Measurements from ENCODE around the gene EXOC2. TPM values are rescaled to one million over a fixed set of nuclear protein-coding genes. Genes with fewer than 3 reads are reported as not detected.

EXOC2 gene
- total RNA-seq, 1 donor from 2014 or later: 44.4 TPM

DNA sequence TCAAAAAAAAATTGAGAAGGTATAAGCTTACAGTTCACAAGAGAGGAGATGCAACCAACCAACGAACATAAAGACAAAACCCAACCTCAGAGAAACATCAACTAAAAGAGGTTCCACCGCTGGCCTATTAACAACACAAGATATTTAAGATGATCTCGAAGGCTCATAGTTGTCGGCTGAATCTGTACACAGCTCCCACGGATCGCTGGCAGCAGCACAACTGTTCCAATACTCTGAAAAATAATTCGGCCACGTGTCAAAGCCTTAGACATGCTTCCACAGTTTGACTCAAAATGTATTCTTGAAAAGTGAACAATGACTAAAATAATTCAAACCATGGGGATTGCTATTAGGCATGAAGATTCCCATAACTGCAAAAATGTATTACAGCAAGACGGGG, 13.7 kb downstream of the EXOC2 start:
- H3K9me3 Mint-ChIP-seq (ENCODE audit: unreplicated experiment): no peaks in the 10 kb centered on the region
- H3K4me1 Mint-ChIP-seq (ENCODE audit: low read depth, unreplicated experiment): peaks cover 66% of the 10 kb centered on the region
- peak overlapping the region; percentile 31 for H3K4me2 ChIP-seq (ENCODE audit: low read length)
- peaks cover 41% of the 10 kb centered on the region for H3K4me1 ChIP-seq (ENCODE audit: insufficient read depth, low read length)
- no peaks in the 10 kb centered on the region for H3K27me3 Mint-ChIP-seq (ENCODE audit: low read depth, unreplicated experiment)
- DNase-seq (ENCODE audit: low read depth): peak; percentile 27
- peak overlapping the region; percentile 88 for H3K27ac Mint-ChIP-seq (ENCODE audit: unreplicated experiment)
- no peak overlapping the region for H3K4me3 ChIP-seq (ENCODE audit: insufficient read depth, low read depth, low read length)
- no peaks in the 10 kb centered on the region for H3K36me3 Mint-ChIP-seq (ENCODE audit: low read depth, unreplicated experiment)
- H3K9ac ChIP-seq (ENCODE audit: low read length): no peak overlapping the region
- H3K9me3 ChIP-seq (ENCODE audit: insufficient read depth, low read depth, low read length): no peaks in the 10 kb centered on the region
- no peaks in the 10 kb centered on the region for H3K27me3 ChIP-seq (ENCODE audit: insufficient read depth, low read length)
- no peak for FAIRE-seq
- peaks cover 9% of the 10 kb centered on the region for H4K20me1 ChIP-seq (ENCODE audit: insufficient read depth, low read length)
- H3K36me3 ChIP-seq (ENCODE audit: insufficient read depth, low read length): no peaks in the 10 kb centered on the region
- no peak overlapping the region for H2AFZ ChIP-seq (ENCODE audit: low read depth, low read length)
- TF ChIP-seq, protein P1, sequence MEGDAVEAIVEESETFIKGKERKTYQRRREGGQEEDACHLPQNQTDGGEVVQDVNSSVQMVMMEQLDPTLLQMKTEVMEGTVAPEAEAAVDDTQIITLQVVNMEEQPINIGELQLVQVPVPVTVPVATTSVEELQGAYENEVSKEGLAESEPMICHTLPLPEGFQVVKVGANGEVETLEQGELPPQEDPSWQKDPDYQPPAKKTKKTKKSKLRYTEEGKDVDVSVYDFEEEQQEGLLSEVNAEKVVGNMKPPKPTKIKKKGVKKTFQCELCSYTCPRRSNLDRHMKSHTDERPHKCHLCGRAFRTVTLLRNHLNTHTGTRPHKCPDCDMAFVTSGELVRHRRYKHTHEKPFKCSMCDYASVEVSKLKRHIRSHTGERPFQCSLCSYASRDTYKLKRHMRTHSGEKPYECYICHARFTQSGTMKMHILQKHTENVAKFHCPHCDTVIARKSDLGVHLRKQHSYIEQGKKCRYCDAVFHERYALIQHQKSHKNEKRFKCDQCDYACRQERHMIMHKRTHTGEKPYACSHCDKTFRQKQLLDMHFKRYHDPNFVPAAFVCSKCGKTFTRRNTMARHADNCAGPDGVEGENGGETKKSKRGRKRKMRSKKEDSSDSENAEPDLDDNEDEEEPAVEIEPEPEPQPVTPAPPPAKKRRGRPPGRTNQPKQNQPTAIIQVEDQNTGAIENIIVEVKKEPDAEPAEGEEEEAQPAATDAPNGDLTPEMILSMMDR (IDR thresholded peaks at IDR 0.05; ENCODE audit: insufficient read depth, low read depth, low read length): no peak
- TF ChIP-seq EZH2 (IDR thresholded peaks at IDR 0.05; ENCODE audit: insufficient read depth, low read length): no peak
- H3K4me3 Mint-ChIP-seq (ENCODE audit: unreplicated experiment): no peak overlapping the region
- no peak overlapping the region for H3K27ac ChIP-seq (ENCODE audit: low read depth, low read length)
- H3K79me2 ChIP-seq (ENCODE audit: insufficient read depth, low read length): peaks cover 73% of the 10 kb centered on the region

DNA sequence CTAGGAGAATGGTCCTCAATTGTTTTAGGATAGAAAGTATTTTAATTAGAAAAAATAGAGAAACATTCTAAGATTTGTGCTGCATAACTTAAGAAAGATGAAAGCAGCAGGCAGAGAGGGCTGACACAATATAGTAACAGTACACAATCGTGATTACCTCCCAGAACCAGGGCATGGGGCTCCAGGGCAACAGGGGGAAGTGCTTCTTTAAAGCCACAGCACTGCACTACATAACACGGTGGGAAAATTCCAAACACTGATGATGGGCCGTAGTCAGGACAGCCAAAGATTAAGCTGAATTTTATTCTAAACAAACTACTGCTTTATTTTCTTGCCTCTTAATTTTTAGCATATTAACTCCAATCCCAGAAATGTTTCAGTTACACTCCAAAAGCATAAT, 14.4 kb downstream of the EXOC2 start:
- Mint-ChIP-seq H3K27ac (ENCODE audit: unreplicated experiment) (peak overlapping the region; percentile 71), H3K9me3 (ENCODE audit: unreplicated experiment) (no peaks in the 10 kb centered on the region), H3K36me3 (ENCODE audit: low read depth, unreplicated experiment) (no peaks in the 10 kb centered on the region), H3K27me3 (ENCODE audit: low read depth, unreplicated experiment) (no peaks in the 10 kb centered on the region), H3K4me3 (ENCODE audit: unreplicated experiment) (no peak overlapping the region), H3K4me1 (ENCODE audit: low read depth, unreplicated experiment) (peaks cover 64% of the 10 kb centered on the region)
- no peak overlapping the region for H3K9ac ChIP-seq (ENCODE audit: low read length)
- TF ChIP-seq, protein P1 (IDR thresholded peaks at IDR 0.05; ENCODE audit: insufficient read depth, low read depth, low read length): no peak
- TF ChIP-seq EZH2 (IDR thresholded peaks at IDR 0.05; ENCODE audit: insufficient read depth, low read length): no peak
- H3K4me1 ChIP-seq (ENCODE audit: insufficient read depth, low read length): peaks cover 35% of the 10 kb centered on the region
- H3K27me3 ChIP-seq (ENCODE audit: insufficient read depth, low read length): no peaks in the 10 kb centered on the region
- no peak overlapping the region for H3K4me3 ChIP-seq (ENCODE audit: insufficient read depth, low read depth, low read length)
- FAIRE-seq: no peak
- H3K79me2 ChIP-seq (ENCODE audit: insufficient read depth, low read length): peaks cover 80% of the 10 kb centered on the region
- no peak for DNase-seq (ENCODE audit: low read depth)
- H3K27ac ChIP-seq (ENCODE audit: low read depth, low read length): no peak overlapping the region
- H3K4me2 ChIP-seq (ENCODE audit: low read length): no peak overlapping the region
- peaks cover 9% of the 10 kb centered on the region for H4K20me1 ChIP-seq (ENCODE audit: insufficient read depth, low read length)
- no peaks in the 10 kb centered on the region for H3K9me3 ChIP-seq (ENCODE audit: insufficient read depth, low read depth, low read length)
- no peaks in the 10 kb centered on the region for H3K36me3 ChIP-seq (ENCODE audit: insufficient read depth, low read length)
- H2AFZ ChIP-seq (ENCODE audit: low read depth, low read length): no peak overlapping the region

DNA sequence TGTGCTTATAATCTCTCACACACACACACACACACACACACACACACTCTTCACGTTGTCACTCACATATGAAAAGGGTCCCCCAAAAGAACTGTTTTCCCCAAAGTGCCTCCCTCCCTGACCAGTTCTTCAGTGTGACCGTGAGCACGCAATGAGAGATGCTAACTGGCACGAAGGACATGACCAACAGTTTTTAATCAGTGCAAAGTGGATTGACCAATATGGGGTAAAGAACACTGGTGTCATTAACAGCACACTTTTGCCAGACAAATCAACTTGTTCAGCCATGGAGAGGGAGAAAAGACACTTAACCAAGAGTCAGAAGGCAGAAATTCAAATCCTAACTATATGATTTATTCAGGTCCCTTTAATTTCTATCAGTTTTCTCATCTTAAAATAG, 15.0 kb downstream of the EXOC2 start:
- Mint-ChIP-seq H3K27me3 (ENCODE audit: low read depth, unreplicated experiment) (no peaks in the 10 kb centered on the region), H3K9me3 (ENCODE audit: unreplicated experiment) (no peaks in the 10 kb centered on the region), H3K4me3 (ENCODE audit: unreplicated experiment) (no peak overlapping the region), H3K4me1 (ENCODE audit: low read depth, unreplicated experiment) (peaks cover 59% of the 10 kb centered on the region), H3K27ac (ENCODE audit: unreplicated experiment) (no peak overlapping the region), H3K36me3 (ENCODE audit: low read depth, unreplicated experiment) (no peaks in the 10 kb centered on the region)
- no peak overlapping the region for H3K4me2 ChIP-seq (ENCODE audit: low read length)
- H3K36me3 ChIP-seq (ENCODE audit: insufficient read depth, low read length): no peaks in the 10 kb centered on the region
- no peak overlapping the region for H3K9ac ChIP-seq (ENCODE audit: low read length)
- FAIRE-seq (no peak), DNase-seq (ENCODE audit: low read depth) (no peak)
- no peaks in the 10 kb centered on the region for H3K9me3 ChIP-seq (ENCODE audit: insufficient read depth, low read depth, low read length)
- H3K27ac ChIP-seq (ENCODE audit: low read depth, low read length): no peak overlapping the region
- H3K27me3 ChIP-seq (ENCODE audit: insufficient read depth, low read length): no peaks in the 10 kb centered on the region
- TF ChIP-seq, protein P1 (IDR thresholded peaks at IDR 0.05; ENCODE audit: insufficient read depth, low read depth, low read length): no peak
- TF ChIP-seq EZH2 (IDR thresholded peaks at IDR 0.05; ENCODE audit: insufficient read depth, low read length): no peak
- H4K20me1 ChIP-seq (ENCODE audit: insufficient read depth, low read length): peaks cover 9% of the 10 kb centered on the region
- H3K4me3 ChIP-seq (ENCODE audit: insufficient read depth, low read depth, low read length): no peak overlapping the region
- peaks cover 81% of the 10 kb centered on the region for H3K79me2 ChIP-seq (ENCODE audit: insufficient read depth, low read length)
- H2AFZ ChIP-seq (ENCODE audit: low read depth, low read length): no peak overlapping the region
- H3K4me1 ChIP-seq (ENCODE audit: insufficient read depth, low read length): peaks cover 29% of the 10 kb centered on the region
